ENCODE data around the gene SAP30.

DNA sequence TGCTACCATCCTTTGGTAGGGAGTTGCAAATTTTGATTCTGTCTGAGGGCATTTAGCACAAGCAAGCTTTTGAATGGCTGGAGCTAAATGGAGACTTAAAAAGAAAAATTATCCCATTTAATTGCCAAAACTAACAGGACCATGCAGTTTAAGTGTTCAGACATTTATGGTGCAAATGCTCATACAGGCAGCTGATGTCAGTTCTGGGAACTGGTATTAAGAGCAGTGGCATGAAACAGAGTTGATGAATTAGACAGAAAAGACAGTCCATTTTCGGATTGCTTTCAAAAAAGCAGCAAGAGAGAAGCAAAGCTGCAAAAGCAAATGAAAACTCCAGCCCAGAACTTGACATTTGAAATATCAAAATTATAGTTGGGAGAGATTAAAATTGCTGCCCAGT lies 26.9 kb downstream of the SAP30 start:
- TF ChIP-seq, protein P1, sequence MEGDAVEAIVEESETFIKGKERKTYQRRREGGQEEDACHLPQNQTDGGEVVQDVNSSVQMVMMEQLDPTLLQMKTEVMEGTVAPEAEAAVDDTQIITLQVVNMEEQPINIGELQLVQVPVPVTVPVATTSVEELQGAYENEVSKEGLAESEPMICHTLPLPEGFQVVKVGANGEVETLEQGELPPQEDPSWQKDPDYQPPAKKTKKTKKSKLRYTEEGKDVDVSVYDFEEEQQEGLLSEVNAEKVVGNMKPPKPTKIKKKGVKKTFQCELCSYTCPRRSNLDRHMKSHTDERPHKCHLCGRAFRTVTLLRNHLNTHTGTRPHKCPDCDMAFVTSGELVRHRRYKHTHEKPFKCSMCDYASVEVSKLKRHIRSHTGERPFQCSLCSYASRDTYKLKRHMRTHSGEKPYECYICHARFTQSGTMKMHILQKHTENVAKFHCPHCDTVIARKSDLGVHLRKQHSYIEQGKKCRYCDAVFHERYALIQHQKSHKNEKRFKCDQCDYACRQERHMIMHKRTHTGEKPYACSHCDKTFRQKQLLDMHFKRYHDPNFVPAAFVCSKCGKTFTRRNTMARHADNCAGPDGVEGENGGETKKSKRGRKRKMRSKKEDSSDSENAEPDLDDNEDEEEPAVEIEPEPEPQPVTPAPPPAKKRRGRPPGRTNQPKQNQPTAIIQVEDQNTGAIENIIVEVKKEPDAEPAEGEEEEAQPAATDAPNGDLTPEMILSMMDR (optimal IDR thresholded peaks at IDR 0.05 in 1 of 3, IDR thresholded peaks at IDR 0.05 in 1 of 3, conservative IDR thresholded peaks at IDR 0.05 in 1 of 3; ENCODE audit: extremely low read depth in 1 of 3, insufficient read depth in 2 of 3, low read length in 3 of 3): no peak
- TF ChIP-seq EZH2 (IDR thresholded peaks at IDR 0.05; ENCODE audit: low read length): no peak

All from keratinocyte (primary cell).